GM21619 (cell line): ENCODE data around the gene RALGPS1.

Source experiments
- ATAC-seq: cut with Tn5 transposase; IDR thresholded peaks from one replicate; pipeline ENCODE4 v1.9.1; 2021; ENCODE audit not compliant: unreplicated experiment

The RALGPS1 gene

DNA sequence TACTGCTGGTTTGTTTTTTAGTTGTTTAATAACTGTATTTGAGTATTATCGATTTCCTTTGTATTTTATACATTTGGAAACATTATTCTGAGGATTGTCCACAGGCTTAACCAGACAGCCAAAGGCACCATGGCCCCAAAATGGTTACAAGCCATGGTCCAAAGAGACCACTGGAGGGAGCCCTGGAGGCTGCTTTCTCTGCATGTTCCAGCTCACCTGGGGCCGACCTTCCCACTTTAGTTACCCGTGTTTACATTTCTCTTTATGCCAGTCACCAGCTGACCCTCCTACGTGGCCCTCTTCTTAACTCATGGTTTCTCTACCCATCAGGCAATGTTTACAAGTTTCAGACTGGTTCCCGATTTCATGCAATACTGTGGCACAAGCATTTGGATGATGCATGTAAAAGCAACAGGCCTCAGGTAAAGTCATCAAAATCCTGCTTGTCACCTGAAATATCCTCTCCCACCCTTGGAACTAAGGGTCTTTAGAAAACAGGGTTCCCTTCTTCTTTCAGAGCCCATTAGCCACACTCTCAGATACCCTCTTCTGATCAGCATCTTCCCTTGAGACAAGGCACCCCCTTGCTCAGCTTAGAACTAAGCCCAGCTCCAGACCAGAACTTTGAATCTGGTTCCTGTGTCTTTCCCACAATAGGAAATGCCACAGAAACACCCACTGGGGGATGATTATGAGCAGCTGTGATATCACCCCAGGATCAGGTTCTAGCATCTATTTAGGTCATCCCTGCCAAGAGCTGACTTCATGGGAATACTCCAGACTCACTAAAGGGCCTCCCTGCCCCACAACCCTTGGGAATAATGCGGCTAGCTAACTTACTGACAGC, 300.1 kb downstream of the RALGPS1 start:
- no peak for ATAC-seq

DNA sequence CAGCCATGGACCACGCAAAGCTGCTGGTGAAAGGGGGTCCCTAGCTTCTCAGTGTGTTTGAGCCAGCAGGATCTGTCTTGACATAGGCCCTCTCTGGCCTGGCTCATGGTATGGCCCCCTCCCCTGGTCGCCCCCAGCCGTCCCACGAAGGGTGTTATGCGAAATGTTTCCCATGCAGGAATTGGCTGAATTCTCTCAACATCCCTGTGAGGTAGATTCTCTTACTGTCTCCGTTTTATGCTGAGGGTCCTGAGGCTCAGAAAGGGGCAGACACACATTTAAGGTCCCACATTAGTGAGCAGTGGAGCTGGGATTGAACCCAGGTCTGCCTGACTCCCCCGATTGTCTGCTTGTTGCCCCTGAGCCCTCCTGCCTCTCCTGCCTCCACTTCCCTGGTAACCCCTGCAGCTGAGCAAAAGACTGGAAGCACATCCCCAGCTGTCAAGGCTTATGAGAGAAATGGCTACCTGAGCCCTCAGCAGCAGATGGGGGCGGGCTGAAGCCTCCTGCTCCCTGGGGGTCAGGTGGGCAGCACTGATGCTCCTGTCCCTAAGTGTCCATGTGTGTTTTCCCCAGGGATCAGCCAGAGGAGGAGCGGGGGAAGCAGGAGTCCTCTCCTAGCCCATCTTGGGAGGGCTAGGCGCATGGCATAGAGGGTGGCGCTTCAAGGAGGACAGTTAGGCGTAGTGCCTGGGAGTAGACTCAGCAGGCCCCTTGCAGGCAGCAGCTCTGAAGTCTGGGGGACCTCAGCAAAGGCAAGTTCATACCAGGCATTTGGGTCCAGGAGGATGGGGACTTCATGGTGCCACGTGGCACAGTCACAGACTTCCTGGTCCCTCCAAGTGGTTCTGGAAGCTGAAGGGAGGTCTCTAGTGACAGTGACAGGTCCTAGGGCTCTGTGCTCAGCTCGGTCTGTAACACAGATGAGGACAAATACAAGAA, 301.0 kb downstream of the RALGPS1 start:
- ATAC-seq = no peak

DNA sequence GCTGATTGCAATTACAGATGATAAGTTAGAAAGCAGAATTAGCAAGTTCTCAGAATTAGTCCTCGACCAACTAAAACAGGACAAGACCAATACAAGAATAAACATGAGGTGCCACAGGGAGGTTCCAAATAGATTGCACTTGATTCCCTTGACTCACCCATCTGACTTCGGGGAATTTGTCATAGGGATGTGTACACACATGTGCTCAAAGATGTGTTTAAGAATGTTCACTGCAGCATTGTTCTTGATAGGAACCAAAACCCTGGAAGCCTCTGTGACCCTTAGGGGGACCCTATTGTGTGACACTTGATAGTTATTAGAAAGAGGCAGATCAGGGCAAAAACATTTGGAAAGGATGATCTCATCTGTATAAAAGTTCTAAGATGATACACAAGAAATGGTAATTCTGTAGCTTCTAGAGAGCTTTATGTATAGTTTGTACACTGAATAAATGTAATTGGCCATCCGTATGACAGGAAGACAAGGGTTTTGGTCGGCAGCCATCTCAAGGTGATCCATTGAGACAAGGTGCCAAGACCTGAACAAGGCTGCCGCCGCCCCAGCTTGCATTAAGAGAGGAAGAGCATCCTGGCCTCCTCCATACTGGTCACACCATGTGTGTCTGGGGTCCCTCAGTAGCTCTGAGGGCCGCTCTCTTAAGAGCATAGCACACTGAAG, 301.8 kb downstream of the RALGPS1 start:
- ATAC-seq = no peak

DNA sequence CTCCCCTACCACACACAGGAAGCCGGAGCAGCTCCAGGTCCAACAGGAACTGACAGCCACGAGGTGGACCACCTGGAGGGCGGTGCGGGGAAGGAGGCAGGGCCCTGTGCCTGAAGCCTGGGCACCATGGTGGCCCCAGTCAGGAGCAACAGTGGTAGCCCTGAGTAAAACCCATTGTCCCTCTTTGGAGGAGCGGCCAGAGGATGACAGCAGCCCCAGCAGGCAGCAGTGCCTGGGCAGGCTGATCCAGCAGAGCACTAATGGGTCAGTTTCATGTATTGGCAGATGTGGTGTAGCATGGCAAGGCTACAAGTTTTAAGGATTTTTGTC, 302.3 kb downstream of the RALGPS1 start:
- ATAC-seq = no peak

DNA sequence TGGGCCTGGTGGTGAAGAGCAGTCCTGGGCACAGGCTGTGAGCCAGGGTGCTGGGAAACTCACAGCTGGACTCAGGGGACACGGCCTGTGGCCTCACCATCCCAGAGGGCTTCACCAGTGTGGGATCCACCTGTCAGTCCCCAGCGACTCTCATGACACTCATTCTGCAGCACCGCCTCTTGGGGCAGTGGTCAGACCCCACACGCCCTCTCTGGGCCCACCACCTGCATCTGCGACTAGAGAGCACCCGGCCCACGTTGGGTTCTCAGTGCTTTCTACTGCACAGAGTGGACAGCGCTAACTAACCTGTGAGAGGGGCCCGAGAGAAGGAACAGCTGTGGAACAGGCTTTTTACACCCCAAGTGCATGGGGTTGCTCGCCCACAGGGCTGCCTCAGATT, 304.2 kb downstream of the RALGPS1 start:
- no peak for ATAC-seq

DNA sequence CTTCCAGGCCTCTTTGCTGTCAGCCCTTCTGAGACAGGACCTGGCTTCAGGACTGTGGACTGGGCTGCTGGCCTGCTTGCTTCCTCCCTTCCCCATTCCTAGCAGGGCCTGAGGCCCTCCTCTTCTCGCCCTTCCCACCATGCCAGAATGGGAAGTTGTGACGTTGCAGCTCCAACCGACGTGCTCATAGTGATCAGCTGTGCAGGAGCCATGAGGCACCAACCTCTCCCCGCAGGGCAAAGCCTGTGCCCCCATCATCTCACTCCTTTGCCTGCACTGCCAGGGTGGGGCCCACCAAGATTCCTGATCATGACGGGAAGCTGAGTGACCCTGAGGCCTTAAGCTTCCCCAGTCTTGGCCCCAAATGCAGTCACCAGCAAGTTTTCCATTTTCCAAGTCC, 304.9 kb downstream of the RALGPS1 start:
- no peak for ATAC-seq

DNA sequence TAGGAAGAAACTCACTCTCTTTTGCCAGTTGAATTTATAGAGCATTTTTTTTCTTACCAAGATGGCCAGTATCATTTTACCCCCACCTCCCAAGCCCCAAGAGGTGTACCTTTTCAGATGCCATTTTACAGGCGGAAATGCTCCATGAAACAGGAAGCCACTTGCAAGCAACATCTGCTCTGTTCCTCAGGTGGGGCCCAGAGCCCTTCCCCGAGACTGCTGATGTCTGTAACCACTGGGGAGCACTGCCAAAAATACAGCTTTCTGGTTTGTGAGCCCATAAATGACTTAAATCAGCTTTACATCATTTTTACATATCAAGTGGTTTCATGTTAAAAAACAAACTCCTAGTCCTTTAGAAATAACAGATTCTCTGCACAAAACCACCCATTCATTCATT, 307.1 kb downstream of the RALGPS1 start:
- no peak for ATAC-seq

DNA sequence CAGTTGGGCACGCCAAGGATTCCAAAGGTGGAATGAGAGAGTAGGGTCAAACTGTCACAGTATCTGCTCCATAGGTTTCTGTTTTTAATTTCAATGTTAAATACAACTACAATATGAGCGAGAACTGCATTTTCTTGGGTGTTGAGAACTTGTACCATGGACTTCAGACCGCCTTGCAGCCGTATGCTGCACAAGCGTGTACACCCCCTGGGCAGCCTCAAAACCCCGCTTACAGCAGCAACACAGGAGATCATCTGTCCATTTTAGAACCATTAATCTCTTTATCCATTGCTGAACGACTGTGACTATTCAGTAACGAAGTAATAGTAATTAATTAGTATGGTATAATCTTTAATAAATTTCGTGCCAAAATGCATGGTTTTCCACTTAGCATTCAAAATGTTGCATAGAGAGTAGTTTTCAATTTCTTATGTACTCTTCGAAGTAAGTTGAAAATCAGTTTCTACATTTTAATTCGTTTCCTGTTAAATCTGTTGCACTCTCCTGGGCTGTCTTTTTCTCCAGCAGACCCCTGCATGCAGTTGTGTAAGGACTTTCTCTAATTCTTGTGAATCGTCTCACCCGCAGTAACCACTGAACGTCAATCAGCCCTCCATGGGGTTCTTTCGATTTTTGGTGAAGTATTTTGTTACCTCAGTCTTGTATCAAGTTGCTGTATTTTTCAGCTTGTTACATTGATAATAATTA, 308.0 kb downstream of the RALGPS1 start:
- no peak for ATAC-seq

DNA sequence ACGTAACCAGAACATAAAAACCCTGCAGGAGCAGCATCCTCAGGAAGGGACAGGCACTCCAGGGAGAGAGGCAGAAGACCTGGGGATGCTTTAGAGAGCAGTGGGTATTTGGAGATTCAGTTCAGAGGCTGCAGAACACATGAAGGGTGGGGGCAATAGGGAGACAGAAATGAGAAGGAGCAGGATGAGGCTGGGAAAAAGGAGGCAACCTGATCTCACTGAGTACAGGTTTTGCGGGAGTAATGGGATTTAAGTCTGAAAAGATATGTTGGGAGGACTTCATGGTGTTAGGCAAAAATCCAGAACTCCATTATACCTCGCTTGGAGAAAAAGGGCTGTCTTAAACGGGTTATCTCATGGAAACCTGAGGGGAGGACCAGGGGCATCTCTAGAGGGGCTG, 308.7 kb downstream of the RALGPS1 start:
- no peak for ATAC-seq

DNA sequence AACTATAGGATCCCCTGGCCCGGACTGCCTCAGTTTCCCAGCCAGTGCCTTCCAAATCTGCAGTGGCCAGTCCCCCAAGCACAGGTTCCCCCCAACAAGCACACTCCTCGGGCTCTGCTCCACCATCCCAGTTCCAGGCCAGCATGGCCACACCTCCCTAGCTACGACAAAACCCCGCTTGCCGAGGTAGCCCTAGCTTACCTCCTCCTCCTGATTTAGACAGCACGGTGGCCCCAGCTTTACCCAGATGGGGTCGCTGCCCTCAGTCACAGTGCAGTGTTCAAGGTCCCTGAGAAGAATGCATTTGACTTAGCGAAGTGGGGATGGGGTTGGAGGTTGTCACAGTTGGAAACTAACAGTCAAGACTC, 309.2 kb downstream of the RALGPS1 start:
- no peak for ATAC-seq

DNA sequence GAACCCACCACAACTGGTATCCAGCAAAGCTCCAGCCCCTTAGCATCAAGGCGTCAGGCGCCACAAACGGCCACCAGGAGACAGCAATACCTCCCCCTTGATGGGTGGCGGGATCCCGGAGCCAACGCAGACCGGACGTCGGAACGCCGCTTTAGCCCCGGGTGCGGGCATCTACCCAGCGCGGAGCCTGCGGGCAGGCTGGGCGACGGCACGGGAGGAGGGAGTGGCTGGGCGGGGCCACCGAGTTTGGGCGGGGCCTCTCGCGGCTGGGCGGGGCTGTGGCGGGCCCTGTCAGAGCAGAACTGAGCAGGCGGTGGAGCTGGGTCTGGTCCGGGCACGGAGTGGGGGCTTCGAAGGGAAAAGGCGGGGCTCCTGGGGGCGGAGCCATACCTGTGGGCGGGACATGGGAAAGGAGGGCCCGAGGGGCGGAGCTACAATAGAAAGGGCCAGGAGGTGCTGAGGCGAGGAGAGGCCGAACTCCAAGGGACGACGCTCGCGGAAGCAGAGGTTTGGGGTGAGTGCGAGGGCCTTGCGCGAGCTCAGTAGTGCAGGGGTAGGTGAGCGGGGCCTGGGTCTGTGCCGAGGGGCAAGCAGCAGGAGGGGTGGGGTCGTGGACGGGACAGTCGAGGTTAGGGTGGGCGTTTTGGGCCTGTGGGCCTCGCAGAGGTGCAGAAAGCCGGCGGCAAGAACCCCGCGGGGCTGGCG, 309.7 kb downstream of the RALGPS1 start:
- peak; percentile 47 for ATAC-seq

DNA sequence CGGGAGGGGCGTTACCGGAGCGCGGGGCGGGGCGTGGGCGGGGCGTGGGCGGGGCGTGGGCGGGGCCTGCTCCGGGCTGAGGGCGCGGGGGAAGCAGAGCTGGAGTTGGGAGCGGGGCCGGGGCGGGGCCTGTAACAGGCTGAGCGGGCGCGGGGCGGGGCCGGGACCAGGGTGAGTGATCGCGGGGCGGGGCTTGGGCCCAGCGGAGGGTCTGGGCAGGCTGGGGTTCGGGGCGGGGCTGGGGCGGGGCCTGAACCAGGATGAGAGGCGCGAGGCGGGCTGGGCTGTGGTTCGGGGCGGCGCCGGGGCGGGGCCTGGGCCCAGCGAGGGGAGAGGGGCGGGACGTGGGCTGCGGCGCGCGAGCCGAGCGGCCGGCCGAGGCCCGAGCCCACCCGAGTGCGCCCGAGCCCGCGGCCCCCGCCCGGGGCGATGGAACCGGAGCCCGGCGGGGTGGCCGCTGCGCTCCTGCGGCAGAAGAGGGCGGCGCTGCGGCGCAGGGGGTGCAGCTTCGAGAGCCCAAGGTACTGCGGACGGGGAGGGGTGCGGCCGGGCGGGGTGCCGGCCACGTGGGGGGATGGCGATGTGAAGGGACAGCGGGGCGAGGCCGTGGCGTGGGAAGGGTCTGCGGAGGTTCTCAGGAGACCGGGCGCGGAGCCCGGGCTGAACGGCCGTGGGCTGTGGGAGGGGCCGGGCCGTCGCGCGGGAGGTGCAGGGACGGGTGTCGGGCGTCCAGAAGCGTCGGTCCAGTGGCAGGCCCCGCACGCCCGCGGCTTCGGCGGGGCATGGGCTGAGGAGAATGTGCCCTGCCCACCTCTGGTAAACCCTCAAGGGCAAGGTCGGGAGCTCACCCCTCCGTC, 310.5 kb downstream of the RALGPS1 start:
- peak; percentile 41 for ATAC-seq

DNA sequence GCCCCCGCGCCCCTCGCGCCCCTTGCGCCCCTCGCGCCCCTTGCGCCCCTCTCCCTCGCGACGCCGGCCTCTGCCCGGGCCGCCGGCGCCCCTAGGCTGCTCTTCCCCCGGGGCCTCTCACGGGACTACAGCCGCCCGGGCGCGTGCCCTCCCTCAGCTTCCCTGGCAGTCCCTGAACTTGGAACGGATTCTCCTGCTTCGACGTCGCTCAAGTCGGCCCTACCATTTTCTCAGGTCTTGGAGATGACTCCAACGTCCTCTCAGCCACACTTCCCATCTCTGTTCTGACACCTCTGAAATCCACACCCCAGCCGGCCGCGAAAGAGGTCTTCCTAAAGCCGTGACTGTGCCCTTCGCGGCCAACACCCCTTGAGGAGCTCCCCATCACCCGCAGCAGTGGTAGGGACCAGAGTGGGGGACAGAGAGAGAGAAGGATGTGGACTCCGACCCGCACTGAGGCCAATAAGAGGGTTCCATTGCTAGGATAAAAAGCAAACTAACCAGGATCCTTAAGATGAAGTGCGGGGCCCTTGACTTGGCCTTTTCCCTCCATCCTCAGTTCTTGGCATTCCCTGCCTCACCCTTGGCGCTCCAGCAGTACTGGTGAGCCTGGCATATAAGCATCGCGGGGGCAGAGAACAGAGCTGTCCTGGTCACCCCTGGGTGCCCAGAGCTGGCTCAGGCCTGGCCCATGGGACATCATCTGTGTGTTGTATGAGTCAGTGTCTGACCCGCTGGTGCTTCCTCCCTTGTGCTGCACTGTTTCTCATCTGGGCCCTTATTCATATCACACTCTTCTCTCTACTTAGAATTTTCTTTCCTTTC, 311.4 kb downstream of the RALGPS1 start:
- no peak for ATAC-seq

DNA sequence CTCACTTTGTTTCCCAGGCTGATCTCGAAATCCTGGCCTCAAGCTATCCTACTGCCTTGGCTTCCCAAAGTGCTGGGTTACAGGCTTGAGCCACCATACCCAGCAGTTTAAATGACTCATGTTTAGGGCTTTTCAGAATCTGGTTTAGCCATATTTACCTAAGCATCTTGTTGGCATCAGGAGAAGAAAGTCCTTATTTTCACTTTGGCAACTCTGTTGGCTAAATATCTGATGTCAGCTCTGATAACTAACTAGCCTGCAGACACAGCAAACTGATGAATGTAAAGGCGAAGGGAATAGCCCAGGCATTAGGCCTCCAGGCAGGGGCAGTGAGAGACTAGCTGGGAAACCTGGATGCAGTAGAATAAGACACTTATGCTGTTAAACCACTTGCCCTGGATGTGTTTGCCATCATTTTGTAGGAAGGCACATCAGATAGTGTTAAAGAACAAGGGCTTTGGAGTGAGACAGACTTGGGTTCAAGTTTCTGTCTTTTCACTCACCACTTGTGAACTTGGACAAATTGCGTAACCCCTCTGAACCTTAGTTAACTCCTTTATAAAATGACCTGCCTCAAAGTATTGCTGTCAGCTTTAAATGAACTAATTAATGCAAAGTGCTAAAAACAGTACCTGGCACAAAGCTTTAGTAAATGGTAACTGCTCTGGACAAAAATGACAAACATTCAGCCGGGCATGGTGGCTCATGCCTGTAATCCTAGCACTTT, 315.3 kb downstream of the RALGPS1 start:
- ATAC-seq = no peak

DNA sequence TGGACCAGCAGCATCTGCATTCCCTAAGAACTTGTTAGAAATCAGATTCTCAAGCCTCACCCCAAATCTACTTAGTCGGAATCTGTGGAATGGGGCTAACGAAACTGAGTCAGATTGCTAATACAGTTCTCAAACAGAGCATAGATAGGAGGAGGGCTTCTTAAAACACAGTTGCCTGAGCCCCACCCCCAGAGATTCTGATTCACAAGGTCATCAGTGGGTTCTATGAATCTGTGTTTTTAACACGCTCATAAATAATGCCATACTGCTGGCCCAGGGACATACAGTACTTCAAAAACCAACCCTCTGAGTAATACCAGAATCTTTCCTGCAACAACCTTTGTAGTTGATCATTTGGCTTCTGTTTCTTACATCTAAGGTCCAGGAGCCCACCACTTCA, 317.1 kb downstream of the RALGPS1 start:
- no peak for ATAC-seq

DNA sequence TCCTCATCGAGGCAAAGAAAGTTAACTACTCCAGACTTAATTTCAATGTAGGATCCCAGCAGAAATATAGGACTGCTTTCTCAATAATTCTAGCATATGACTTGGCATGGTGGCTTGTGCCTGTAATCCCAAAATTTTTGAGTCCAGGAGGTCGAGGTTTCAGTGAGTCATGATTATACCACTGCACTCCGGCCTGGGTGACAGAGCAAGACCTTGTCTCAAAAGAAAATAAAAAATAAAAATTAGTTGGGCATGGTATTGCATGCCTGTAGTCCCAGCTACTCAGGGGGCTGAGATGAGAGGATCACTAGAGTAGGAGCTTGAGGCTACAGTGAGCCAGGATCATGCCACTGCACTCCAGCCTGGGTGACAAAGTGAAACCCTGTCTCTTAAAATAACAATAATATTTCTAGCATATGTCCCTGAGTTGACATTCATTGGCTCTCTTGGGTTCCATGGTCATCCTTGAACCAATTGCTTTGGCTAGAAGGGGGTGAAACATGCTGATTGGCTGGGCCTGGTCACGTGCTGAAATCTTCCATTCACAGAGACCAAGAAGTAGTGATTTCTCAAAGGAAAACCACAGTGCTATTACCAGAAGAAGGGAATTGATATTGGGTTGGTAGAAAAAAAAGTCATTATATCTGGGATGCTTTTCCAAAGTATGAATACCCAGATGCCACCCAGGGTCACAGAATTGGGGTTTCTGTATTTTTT, 318.4 kb downstream of the RALGPS1 start:
- ATAC-seq = no peak

DNA sequence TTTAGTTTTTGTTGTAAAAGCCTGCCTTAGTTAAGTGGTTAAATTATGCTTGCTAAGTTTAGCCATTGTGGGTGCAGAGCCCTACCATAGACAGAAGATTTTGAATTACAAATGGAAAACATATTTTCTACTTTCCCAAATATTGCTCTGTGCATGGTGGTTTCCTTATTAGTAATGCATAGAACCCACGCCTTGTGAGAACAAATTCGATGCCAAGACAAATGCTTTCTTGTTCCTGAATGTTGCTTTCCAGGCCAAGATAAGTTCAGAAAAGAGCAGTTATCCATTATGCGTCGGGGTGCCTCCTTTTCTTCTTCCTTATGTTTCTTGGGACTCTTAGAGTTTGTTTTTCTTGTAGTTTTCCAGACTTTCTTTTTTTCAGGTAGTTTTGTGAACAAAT, 319.0 kb downstream of the RALGPS1 start:
- ATAC-seq = no peak
